ENCODE measurements around the gene PRKCZ. TPM values are rescaled to one million over a fixed set of nuclear protein-coding genes. Genes with fewer than 3 reads are reported as not detected.
A peak's percentile ranks its signal among the peaks of the same experiment; 100 is the strongest.

The PRKCZ gene
- total and polyA plus RNA-seq, 5 donors from 2014 or later, result 11.0 to 42.7 (median 13.6) TPM

GRCh38 chr1:2209400-2210083, 159.3 kb downstream of the PRKCZ start:
- Mint-ChIP-seq H3K9me3 (peaks cover 0 to 2% (median 0%) of the 10 kb centered on the region in 7 donors), H3K4me1 (peaks cover 0 to 10% (median 0%) of the 10 kb centered on the region in 4 donors), H3K36me3 (no peaks in the 10 kb centered on the region), H3K27ac (no peak overlapping the region), H3K4me3 (no peak overlapping the region), H3K27me3 (no peaks in the 10 kb centered on the region)
- ATAC-seq (ENCODE audit: low read depth in 2 of 2) (no peak), DNase-seq (no peak)
- no peaks in the 10 kb centered on the region for H3K36me3 ChIP-seq (ENCODE audit: control insufficient read depth, insufficient read depth, low read length)
- H3K27ac ChIP-seq (ENCODE audit: insufficient read depth, low read length, poor library complexity, severe bottlenecking), result no peak overlapping the region
- H3K4me3 ChIP-seq (ENCODE audit: low read depth, low read length), result no peak overlapping the region
- no peaks in the 10 kb centered on the region for H3K27me3 ChIP-seq (ENCODE audit: control insufficient read depth, insufficient read depth, low read length)
- peaks cover 27% of the 10 kb centered on the region for H3K4me1 ChIP-seq (ENCODE audit: control insufficient read depth, insufficient read depth, low read length, poor library complexity, severe bottlenecking)
- no peaks in the 10 kb centered on the region for H3K9me3 ChIP-seq (ENCODE audit: control insufficient read depth in 2 of 2, low read length in 2 of 2)

GRCh38 chr1:2210084-2210653, 160.0 kb downstream of the PRKCZ start:
- Histone ChIP-seq H3K4me3 (ENCODE audit: low read depth, low read length) (no peak overlapping the region), H3K27ac (ENCODE audit: insufficient read depth, low read length, poor library complexity, severe bottlenecking) (no peak overlapping the region), H3K27me3 (ENCODE audit: control insufficient read depth, insufficient read depth, low read length) (no peaks in the 10 kb centered on the region), H3K9me3 (ENCODE audit: control insufficient read depth in 2 of 2, low read length in 2 of 2) (no peaks in the 10 kb centered on the region), H3K4me1 (ENCODE audit: control insufficient read depth, insufficient read depth, low read length, poor library complexity, severe bottlenecking) (peaks cover 26% of the 10 kb centered on the region), H3K36me3 (ENCODE audit: control insufficient read depth, insufficient read depth, low read length) (no peaks in the 10 kb centered on the region)
- H3K4me3 Mint-ChIP-seq, result no peak overlapping the region
- no peak for ATAC-seq (ENCODE audit: low read depth in 2 of 2)
- H3K27ac Mint-ChIP-seq, result no peak overlapping the region
- peaks cover 0 to 2% (median 0%) of the 10 kb centered on the region in 7 donors for H3K9me3 Mint-ChIP-seq
- no peaks in the 10 kb centered on the region for H3K36me3 Mint-ChIP-seq
- no peaks in the 10 kb centered on the region for H3K27me3 Mint-ChIP-seq
- peaks cover 0 to 10% (median 0%) of the 10 kb centered on the region in 4 donors for H3K4me1 Mint-ChIP-seq
- DNase-seq, result no peak

GRCh38 chr1:2210786-2211185, 160.6 kb downstream of the PRKCZ start:
- Mint-ChIP-seq H3K4me3 (no peak overlapping the region), H3K27ac (no peak overlapping the region), H3K27me3 (no peaks in the 10 kb centered on the region), H3K36me3 (no peaks in the 10 kb centered on the region), H3K4me1 (peaks cover 0 to 9% (median 0%) of the 10 kb centered on the region in 4 donors), H3K9me3 (peaks cover 0 to 2% (median 0%) of the 10 kb centered on the region in 7 donors)
- peaks cover 20% of the 10 kb centered on the region for H3K4me1 ChIP-seq (ENCODE audit: control insufficient read depth, insufficient read depth, low read length, poor library complexity, severe bottlenecking)
- H3K27me3 ChIP-seq (ENCODE audit: control insufficient read depth, insufficient read depth, low read length), result no peaks in the 10 kb centered on the region
- H3K36me3 ChIP-seq (ENCODE audit: control insufficient read depth, insufficient read depth, low read length), result no peaks in the 10 kb centered on the region
- ATAC-seq (ENCODE audit: low read depth in 2 of 2) (no peak), DNase-seq (no peak)
- H3K27ac ChIP-seq (ENCODE audit: insufficient read depth, low read length, poor library complexity, severe bottlenecking), result no peak overlapping the region
- no peaks in the 10 kb centered on the region for H3K9me3 ChIP-seq (ENCODE audit: control insufficient read depth in 2 of 2, low read length in 2 of 2)
- H3K4me3 ChIP-seq (ENCODE audit: low read depth, low read length), result no peak overlapping the region

DNA sequence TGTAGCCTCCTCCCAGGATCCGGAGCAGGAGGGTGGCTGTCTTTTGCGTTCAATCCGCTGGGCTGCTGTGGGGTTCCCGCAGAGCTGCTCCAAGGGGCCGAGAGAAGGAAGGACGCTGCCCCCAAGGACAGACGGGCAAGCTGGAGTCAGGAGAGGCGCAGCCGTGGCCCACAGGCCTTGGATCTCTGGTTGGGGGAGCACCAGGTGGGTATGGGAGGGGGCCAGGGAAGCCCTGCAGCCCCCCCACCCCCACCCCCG, 162.0 kb downstream of the PRKCZ start:
- no peak for ATAC-seq (ENCODE audit: low read depth in 2 of 2)
- Mint-ChIP-seq H3K4me1 (peaks cover 0 to 3% (median 0%) of the 10 kb centered on the region in 4 donors), H3K36me3 (no peaks in the 10 kb centered on the region), H3K27ac (no peak overlapping the region), H3K4me3 (peak overlapping the region in 1 of 4 donors; percentile 26), H3K9me3 (peaks cover 0 to 2% (median 0%) of the 10 kb centered on the region in 7 donors), H3K27me3 (no peaks in the 10 kb centered on the region)
- H3K27me3 ChIP-seq (ENCODE audit: control insufficient read depth, insufficient read depth, low read length), result no peaks in the 10 kb centered on the region
- H3K9me3 ChIP-seq (ENCODE audit: control insufficient read depth in 2 of 2, low read length in 2 of 2), result no peaks in the 10 kb centered on the region
- H3K4me3 ChIP-seq (ENCODE audit: low read depth, low read length), result no peak overlapping the region
- no peak overlapping the region for H3K27ac ChIP-seq (ENCODE audit: insufficient read depth, low read length, poor library complexity, severe bottlenecking)
- no peaks in the 10 kb centered on the region for H3K36me3 ChIP-seq (ENCODE audit: control insufficient read depth, insufficient read depth, low read length)
- DNase-seq, result no peak
- peaks cover 15% of the 10 kb centered on the region for H3K4me1 ChIP-seq (ENCODE audit: control insufficient read depth, insufficient read depth, low read length, poor library complexity, severe bottlenecking)

- no peaks in the 10 kb centered on the region for H3K9me3 ChIP-seq (ENCODE audit: control insufficient read depth in 2 of 2, low read length in 2 of 2)
- H3K27me3 ChIP-seq (ENCODE audit: control insufficient read depth, insufficient read depth, low read length), result no peaks in the 10 kb centered on the region
- H3K27me3 Mint-ChIP-seq, result no peaks in the 10 kb centered on the region
- DNase-seq (peak; percentile 47 to 76 (median 53)), ATAC-seq (ENCODE audit: low read depth in 2 of 2) (peak; percentile 47 to 58)
- no peaks in the 10 kb centered on the region for H3K36me3 Mint-ChIP-seq
- H3K9me3 Mint-ChIP-seq, result peaks cover 0 to 2% (median 0%) of the 10 kb centered on the region in 7 donors
- H3K27ac ChIP-seq (ENCODE audit: insufficient read depth, low read length, poor library complexity, severe bottlenecking), result no peak overlapping the region
- peak overlapping the region in 1 of 4 donors; percentile 21 for H3K4me3 Mint-ChIP-seq
- peaks cover 0 to 3% (median 0%) of the 10 kb centered on the region in 4 donors for H3K4me1 Mint-ChIP-seq
- H3K4me3 ChIP-seq (ENCODE audit: low read depth, low read length), result no peak overlapping the region
- peak overlapping the region in 1 of 3 donors; percentile 5 for H3K27ac Mint-ChIP-seq
- H3K4me1 ChIP-seq (ENCODE audit: control insufficient read depth, insufficient read depth, low read length, poor library complexity, severe bottlenecking), result peaks cover 15% of the 10 kb centered on the region
- H3K36me3 ChIP-seq (ENCODE audit: control insufficient read depth, insufficient read depth, low read length), result no peaks in the 10 kb centered on the region
These were observed 162.6 kb downstream of the PRKCZ start for GRCh38 chr1:2212532-2213491.

- DNase-seq, result no peak
- H3K4me3 Mint-ChIP-seq, result no peak overlapping the region
These were observed 163.6 kb downstream of the PRKCZ start for GRCh38 chr1:2213576-2214505.

More at GRCh38 chr1:2213576-2214505, 163.6 kb downstream of the PRKCZ start:
- H3K27me3 ChIP-seq (ENCODE audit: control insufficient read depth, insufficient read depth, low read length), result no peaks in the 10 kb centered on the region
- Mint-ChIP-seq H3K9me3 (peaks cover 0 to 2% (median 0%) of the 10 kb centered on the region in 7 donors), H3K27ac (no peak overlapping the region), H3K36me3 (no peaks in the 10 kb centered on the region), H3K4me1 (peaks cover 0 to 3% (median 0%) of the 10 kb centered on the region in 4 donors), H3K27me3 (no peaks in the 10 kb centered on the region)
- no peak overlapping the region for H3K4me3 ChIP-seq (ENCODE audit: low read depth, low read length)
- H3K4me1 ChIP-seq (ENCODE audit: control insufficient read depth, insufficient read depth, low read length, poor library complexity, severe bottlenecking), result peaks cover 15% of the 10 kb centered on the region
- no peaks in the 10 kb centered on the region for H3K9me3 ChIP-seq (ENCODE audit: control insufficient read depth in 2 of 2, low read length in 2 of 2)
- no peak for ATAC-seq (ENCODE audit: low read depth in 2 of 2)
- H3K36me3 ChIP-seq (ENCODE audit: control insufficient read depth, insufficient read depth, low read length), result no peaks in the 10 kb centered on the region
- H3K27ac ChIP-seq (ENCODE audit: insufficient read depth, low read length, poor library complexity, severe bottlenecking), result no peak overlapping the region

All from CD4-positive, CD25-positive, alpha-beta regulatory T cell (primary cell).